H7 (cell line): Measurements from ENCODE around the gene MSRB2. TPM values are rescaled to one million over a fixed set of nuclear protein-coding genes. Genes with fewer than 3 reads are reported as not detected.

ENCODE experiments used
- DNase-seq: peaks from one replicate; pipeline ENCODE4 v3.0.0; 2012
- H3K27me3 ChIP-seq: 2 replicates; pipeline ENCODE4 v1.6.0; 2011; ENCODE audit warnings: mild to moderate bottlenecking, low read length; ENCODE audit not compliant: control insufficient read depth, insufficient read depth
- H3K36me3 ChIP-seq: replicated peaks from 2 replicates; pipeline ENCODE4 v1.5.1; 2011; ENCODE audit warnings: low read length; ENCODE audit not compliant: control insufficient read depth, insufficient read depth
- H3K4me3 ChIP-seq: 2 replicates; pipeline ENCODE4 v1.5.1; 2011; ENCODE audit warnings: low read depth, mild to moderate bottlenecking, control low read depth, low read length, moderate library complexity; ENCODE audit not compliant: insufficient read depth
- total RNA-seq: library from RNA; depleted of rRNA; stranded (reverse); fragments of >200 nt; shearing (Covaris generic); gene quantifications from 2 replicates; pipeline ENCODE4 v1.2.3, GENCODE V29; 2014

Gene MSRB2
- total RNA-seq, 1 experiment from 2014 or later: 19.2 TPM

- Histone ChIP-seq H3K27me3 (no peaks in the 10 kb centered on the region), H3K36me3 (no peaks in the 10 kb centered on the region), H3K4me3 (no peak overlapping the region)
- DNase-seq: no peak
Measured at GRCh38 chr10:23081891-23082290, 13.5 kb upstream of the MSRB2 start.

GRCh38 chr10:23088609-23089008 lies 6.8 kb upstream of the MSRB2 start:
- Histone ChIP-seq H3K4me3 (no peak overlapping the region), H3K27me3 (no peaks in the 10 kb centered on the region), H3K36me3 (no peaks in the 10 kb centered on the region)
- no peak for DNase-seq

GRCh38 chr10:23094786-23095403 lies 484 bp upstream of the MSRB2 start:
- H3K36me3 ChIP-seq: peaks cover 2% of the 10 kb centered on the region; the same call in 1 of the 2 replicates
- no peaks in the 10 kb centered on the region for H3K27me3 ChIP-seq
- no peak overlapping the region for H3K4me3 ChIP-seq
- DNase-seq: no peak

GRCh38 chr10:23095966-23096801 lies 805 bp downstream of the MSRB2 start:
- no peaks in the 10 kb centered on the region for H3K27me3 ChIP-seq
- DNase-seq: no peak
- peaks cover 2% of the 10 kb centered on the region; the same call in 1 of the 2 replicates for H3K36me3 ChIP-seq
- H3K4me3 ChIP-seq: peak overlapping the region; percentile 65

- Histone ChIP-seq H3K36me3 (peaks cover 2% of the 10 kb centered on the region; the same call in 1 of the 2 replicates), H3K27me3 (no peaks in the 10 kb centered on the region), H3K4me3 (no peak overlapping the region)
- DNase-seq: no peak
Measured at GRCh38 chr10:23096802-23097549, 1.6 kb downstream of the MSRB2 start.

- no peak overlapping the region for H3K4me3 ChIP-seq
- H3K36me3 ChIP-seq: peaks cover 2% of the 10 kb centered on the region; the same call in 1 of the 2 replicates
- no peak for DNase-seq
- no peaks in the 10 kb centered on the region for H3K27me3 ChIP-seq
Measured at GRCh38 chr10:23099079-23099478, 3.7 kb downstream of the MSRB2 start.

GRCh38 chr10:23099816-23100215 lies 4.4 kb downstream of the MSRB2 start:
- no peaks in the 10 kb centered on the region for H3K27me3 ChIP-seq
- no peak for DNase-seq
- peaks cover 2% of the 10 kb centered on the region; the same call in 1 of the 2 replicates for H3K36me3 ChIP-seq
- H3K4me3 ChIP-seq: no peak overlapping the region

GRCh38 chr10:23100331-23101030 lies 5.1 kb downstream of the MSRB2 start:
- peaks cover 2% of the 10 kb centered on the region; the same call in 1 of the 2 replicates for H3K36me3 ChIP-seq
- no peaks in the 10 kb centered on the region for H3K27me3 ChIP-seq
- no peak for DNase-seq

GRCh38 chr10:23106331-23107072 lies 11.1 kb downstream of the MSRB2 start:
- peak; percentile 35 for DNase-seq

More at GRCh38 chr10:23100331-23101030, 5.1 kb downstream of the MSRB2 start:
- no peak overlapping the region for H3K4me3 ChIP-seq

GRCh38 chr10:23110722-23111516 lies 15.5 kb downstream of the MSRB2 start:
- no peak for DNase-seq

More at GRCh38 chr10:23106331-23107072, 11.1 kb downstream of the MSRB2 start:
- no peak overlapping the region for H3K4me3 ChIP-seq
- no peaks in the 10 kb centered on the region for H3K27me3 ChIP-seq
- H3K36me3 ChIP-seq: no peaks in the 10 kb centered on the region

GRCh38 chr10:23111517-23112286 lies 16.3 kb downstream of the MSRB2 start:
- no peaks in the 10 kb centered on the region for H3K27me3 ChIP-seq
- no peak for DNase-seq
- H3K4me3 ChIP-seq: no peak overlapping the region
- H3K36me3 ChIP-seq: no peaks in the 10 kb centered on the region

More at GRCh38 chr10:23110722-23111516, 15.5 kb downstream of the MSRB2 start:
- no peaks in the 10 kb centered on the region for H3K36me3 ChIP-seq
- no peak overlapping the region for H3K4me3 ChIP-seq
- H3K27me3 ChIP-seq: no peaks in the 10 kb centered on the region

GRCh38 chr10:23114228-23114850 lies 19.0 kb downstream of the MSRB2 start:
- Histone ChIP-seq H3K36me3 (no peaks in the 10 kb centered on the region), H3K27me3 (no peaks in the 10 kb centered on the region), H3K4me3 (no peak overlapping the region)
- no peak for DNase-seq
